Measurements from ENCODE around the gene HEPN1.
"Not testable (repeated sequence)": the region's sequence is repeated elsewhere in the genome, so short reads cannot be mapped to it uniquely, and the experiment has no call there.

HEPN1 gene

DNA sequence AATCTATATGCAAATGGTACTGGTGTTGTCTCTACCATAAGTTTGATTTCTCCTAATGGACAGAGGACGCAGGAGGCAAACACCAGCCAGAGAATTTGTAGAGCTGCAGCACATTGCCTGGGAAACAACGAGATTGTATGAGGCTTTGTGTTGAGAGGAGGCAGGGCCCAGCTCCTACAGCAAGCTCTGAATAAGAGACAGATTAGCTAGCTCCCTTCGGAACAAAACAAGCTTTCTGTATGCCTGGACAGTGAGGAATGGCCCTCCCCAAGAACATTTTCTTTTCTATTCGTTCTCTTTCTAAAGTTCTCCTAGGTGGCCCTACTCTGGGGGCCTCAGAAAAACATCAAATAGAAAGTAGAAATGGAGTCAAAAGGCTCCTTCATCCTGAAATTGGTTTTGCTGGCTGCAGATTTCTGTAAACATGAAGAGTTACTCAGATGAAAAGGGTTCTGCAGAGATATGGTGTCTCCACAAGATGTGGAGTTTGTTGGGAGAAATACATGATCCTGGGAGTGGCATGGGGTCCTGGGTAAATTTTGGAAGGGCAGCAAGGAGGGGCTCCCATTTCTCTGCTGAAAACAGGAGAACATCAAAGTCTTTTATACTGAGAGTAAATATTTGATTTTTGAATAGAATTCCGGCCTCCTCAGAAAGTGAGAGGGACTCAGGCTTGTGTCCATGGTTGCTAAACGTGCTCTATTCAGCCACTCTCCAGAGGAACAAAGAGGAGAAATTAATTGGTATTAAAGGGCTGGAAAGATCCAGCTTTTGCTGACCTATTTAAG lies 23.6 kb downstream of the HEPN1 start:
- no peak for DNase-seq (ENCODE audit: low spot score)

DNA sequence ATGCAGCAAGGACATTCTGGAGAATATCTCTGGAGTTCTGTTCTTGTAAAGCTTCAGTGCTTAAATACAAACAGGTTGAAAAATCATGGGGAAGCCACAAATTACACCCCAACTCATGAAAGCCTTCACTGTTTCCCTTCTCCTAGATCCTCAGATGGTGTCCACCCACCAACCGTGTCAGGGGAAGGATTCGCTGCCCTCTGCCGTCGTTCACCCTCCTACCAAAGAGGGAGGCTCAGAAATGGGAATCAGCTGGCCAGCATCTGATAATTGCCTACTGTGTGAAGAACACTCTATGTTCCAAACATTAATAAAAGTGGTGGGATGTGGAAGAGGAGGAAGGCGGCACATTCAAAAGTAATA lies 24.2 kb downstream of the HEPN1 start:
- DNase-seq (ENCODE audit: low spot score) = no peak

DNA sequence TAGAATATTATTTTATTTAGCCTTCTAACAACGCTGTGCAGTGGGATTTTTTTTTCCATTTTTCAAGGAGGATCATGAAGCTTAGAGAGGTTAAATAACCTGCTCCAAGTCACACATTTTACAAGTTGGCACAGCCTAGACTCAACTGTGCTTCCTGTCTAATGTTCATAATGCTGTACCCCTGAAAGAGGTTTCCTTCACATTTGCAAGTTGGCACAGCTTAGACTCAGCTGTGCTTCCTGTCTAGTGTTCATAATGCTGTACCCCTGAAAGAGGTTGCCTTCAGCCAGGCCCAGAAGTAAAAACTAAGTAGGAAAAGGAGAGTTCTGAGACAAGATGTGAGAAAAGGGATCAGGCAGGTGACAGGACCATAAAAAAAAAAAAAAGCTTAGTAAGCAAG lies 24.7 kb downstream of the HEPN1 start:
- DNase-seq (ENCODE audit: low spot score) = no peak

DNA sequence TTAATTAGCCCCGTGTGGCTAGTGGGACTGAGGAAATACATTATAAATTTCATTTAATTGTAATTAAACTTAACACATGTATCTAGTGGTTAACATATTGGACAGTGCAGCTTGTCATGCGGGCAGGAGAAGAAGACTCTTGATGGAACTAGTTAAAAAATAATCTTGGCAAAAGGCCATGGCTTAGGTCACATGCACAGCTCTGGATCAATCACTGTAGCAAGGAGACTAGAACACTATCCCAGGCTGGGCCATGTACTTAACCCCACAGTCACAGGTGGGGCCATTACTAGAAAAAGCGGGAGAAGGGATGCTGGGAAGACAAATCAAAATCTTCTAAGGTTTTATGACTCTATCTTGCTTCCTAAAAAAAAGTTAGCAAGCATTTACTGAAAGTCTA lies 25.5 kb downstream of the HEPN1 start:
- DNase-seq (ENCODE audit: low spot score) = no peak

DNA sequence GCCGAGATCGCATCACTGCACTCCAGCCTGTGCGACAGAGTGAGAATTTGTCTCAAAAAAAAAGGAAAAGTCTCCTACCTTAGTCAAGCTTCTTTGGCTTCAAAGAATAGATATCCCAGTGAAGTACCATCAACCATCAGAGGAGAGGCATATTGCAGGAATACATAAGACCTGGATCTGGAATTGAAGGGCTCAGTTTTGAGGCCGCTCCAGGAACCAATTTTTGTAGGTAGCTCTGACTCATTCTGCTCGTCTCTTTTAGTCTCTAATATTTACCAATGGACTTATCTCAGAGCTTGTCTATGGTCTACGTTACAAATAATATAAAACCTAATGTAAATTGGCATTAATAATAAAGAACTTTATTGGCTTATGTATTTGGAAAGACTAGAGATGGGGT lies 26.8 kb downstream of the HEPN1 start:
- no peak for DNase-seq (ENCODE audit: low spot score)

DNA sequence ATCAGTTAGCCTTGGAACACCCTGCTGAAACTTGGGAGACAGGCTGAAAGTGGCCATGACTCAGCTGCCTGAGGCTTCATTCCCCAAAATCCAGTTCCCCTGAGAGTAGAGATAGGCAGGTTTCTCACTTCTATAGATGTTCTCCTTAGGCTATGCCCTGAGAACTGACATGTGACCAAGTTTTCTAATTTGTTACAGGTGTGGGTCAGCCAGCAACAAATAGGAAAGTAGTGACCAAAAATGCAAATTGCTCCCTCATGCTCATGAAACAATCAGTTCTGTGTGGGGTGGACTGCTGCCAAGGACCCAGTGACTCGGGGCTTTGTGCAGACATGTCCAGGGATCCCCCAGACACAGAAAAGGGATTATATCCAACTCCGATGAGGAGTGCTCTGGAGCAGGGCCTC lies 27.7 kb downstream of the HEPN1 start:
- no peak for DNase-seq (ENCODE audit: low spot score)

DNA sequence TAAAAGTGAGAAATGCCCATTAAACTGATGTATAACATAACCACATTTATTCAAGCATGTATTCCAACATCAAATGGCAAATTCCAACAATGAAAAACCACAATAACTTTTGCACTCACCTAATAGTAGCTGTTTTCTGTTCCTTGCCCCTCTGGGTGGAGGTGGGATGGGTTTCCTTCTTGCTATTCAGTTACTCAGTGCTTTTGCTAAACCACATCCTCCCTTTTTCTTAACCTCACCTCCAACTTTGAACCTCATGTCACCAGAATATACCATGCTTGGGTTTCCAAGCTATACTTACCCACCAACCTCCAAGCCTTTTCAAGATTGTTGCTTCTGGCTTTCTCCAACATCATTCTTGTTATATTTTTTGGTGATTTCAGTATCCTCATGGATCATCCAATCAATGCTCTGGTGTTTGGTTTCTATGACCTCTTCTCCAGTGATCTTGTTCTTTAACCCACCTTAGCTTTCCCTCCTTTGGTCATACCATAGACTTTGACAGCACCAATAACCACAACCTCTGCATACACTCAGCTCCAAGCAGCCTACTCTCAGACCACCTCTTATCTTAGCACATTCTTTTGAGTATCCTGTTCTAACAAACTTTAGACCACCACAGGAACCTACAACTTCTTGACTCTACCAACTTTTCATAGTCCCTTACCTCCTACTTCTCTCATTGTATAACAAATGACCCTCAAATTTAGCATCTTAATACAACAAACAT lies 31.7 kb downstream of the HEPN1 start:
- no peak for DNase-seq (ENCODE audit: low spot score)

DNA sequence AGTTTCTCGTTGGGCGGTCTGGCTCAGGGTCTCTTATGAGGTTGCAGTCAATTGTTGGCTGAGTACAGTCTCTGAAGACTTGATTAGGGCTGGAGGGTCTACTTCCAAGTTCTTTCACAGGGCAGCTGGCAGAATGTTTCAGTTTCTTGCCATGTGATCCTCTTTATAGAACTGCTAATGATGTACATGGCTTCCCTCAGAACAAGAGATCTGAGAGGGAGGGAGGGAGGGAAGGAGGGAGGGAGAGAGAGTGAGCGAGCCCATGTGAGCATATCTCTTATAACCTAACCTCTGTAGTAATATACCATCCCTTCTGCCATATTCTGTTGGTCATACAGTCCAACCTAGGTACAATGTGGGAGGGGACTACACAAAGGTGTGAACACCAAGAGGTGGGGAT lies 32.3 kb downstream of the HEPN1 start:
- DNase-seq (ENCODE audit: low spot score) = no peak

DNA sequence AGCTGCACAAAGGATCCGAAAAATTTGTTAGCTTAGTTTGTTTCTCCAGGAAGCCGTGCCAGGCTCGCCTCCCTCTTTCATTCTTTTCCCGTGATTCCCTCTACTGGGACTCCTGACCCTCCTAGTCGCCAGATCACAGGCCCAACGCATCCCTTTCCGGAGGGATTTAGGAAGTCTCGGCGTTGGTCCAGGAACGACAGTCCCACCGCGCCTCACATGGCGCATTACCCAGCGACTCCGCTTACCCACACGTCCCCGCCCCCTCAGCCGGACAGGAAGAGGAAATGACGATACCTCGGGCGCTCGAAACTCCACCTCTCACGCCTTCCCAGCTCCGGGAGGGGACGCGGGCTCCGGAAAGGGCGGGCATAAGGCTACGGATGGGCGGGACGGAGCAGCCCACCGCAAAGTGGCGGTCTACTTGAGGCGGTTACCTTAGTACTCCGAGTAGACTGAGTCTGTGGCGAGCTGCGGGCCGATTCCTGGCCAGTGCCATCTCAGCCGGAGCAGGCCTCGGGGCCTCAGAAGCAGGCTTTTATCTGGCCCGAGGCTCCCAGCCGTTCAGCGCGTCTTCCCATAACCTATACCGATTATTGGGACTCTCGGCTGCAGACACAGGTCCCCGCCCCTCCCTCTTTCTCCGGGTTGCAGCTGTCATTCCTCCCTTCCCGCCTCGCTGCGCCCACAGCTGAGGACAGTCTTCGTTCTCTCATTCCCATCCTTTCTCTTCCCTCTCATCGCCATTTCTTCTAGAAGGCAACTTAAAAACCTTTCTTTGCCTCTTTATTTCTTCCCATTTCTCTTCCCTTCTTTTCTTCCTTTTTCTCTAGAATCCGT lies 34.9 kb downstream of the HEPN1 start, which contains the start of gene CCDC15:
TSS of gene CCDC15 (plus strand) at position 450 of the 837 bp plus-strand sequence. CDS start 531 bp downstream, outside the sequence.
- peak; percentile 96 for DNase-seq (ENCODE audit: low spot score)

DNA sequence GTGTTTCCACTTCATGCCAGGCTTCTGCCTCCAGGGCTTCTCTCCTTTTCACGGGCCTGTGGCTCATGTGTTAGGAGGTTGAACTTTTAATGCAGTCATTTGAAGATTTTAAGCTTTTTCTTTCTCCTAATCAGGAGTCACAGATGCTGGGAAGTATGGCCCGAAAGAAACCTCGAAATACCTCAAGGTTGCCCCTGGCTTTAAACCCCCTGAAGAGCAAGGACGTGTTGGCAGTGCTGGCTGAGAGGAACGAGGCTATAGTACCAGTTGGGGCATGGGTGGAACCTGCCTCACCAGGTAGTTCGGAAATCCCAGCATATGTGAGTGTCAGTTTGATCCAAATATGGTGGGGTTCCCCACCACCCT lies 35.5 kb downstream of the HEPN1 start:
- no peak for DNase-seq (ENCODE audit: low spot score)

DNA sequence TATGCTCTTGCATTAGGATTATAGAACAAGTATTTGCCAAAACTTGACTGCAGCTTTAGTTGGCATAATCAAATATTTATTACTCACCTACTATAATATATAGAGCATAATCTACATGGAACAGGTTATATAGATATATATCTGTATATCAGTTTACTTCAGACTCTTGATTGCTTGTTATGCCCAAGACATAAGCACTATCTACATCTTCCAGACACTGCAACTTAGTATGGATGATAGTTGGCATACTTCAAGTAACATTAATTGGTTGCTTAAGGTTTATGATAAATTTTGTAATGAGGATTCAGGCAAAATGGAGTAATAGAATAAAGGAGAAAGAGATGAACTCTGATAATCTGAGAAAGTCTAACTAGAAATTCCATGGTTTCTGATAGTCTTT lies 36.0 kb downstream of the HEPN1 start:
- DNase-seq (ENCODE audit: low spot score) = no peak

DNA sequence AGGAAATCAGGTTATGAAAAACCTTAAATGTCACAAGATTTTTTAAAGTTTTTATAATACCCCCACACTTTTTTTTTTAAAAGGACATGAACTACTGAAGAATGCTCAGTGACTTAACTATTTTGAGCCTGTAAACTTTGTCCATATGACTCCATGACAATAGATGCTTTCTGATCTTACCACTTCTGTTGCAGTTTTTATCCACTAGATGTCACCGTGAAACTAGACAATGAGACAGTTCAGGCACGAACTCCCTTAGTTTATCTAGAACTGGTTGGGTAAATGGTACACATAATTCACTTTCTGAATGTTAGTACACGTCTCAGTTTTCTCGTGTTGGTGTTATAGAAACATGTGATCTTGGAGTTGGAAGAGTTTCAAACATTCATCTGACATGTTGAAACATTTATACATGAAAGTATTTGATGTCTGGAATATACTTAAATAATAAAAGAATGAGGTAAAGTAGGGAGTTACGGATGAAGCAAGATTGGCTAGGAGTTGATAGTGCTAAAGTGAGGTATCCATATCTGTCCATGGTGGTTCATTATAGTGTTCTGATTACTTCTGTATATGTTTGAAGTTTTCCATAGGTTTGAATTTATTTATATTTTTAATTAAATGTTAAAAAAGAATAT lies 43.0 kb downstream of the HEPN1 start:
- DNase-seq (ENCODE audit: low spot score) = no peak

DNA sequence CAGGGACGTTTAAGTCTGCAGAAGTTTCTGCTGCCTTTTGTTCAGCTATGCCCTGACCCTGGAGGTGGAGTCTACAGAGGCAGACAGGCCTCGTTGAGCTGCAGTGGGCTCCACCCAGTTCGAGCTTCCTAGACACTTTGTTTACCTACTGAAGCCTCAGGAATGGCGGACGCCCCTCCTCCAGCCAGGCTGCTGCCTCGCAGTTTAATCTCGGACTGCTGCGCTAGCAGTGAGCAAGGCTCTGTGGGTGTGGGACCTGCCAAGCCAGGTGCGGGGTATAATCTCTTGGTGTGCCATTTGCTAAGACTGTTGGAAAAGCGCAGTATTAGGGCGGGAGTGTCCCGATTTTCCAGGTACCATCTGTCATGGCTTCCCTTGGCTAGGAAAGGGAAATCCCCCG lies 49.1 kb downstream of the HEPN1 start:
- DNase-seq (ENCODE audit: low spot score) = not testable (repeated sequence)

Measured in left forelimb (tissue), 1 donor.